ENCODE data around the gene GPR137. TPM values are rescaled to one million over a fixed set of nuclear protein-coding genes. Genes with fewer than 3 reads are reported as not detected.

Gene GPR137, protein sequence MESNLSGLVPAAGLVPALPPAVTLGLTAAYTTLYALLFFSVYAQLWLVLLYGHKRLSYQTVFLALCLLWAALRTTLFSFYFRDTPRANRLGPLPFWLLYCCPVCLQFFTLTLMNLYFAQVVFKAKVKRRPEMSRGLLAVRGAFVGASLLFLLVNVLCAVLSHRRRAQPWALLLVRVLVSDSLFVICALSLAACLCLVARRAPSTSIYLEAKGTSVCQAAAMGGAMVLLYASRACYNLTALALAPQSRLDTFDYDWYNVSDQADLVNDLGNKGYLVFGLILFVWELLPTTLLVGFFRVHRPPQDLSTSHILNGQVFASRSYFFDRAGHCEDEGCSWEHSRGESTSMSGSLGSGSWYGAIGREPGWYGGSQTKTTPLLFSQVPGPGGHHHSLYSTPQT
- 57.8 to 64.8 TPM (median 59.2 TPM) in 3 replicates for total RNA-seq
- long read RNA-seq, transcript GPR137-204 (7 exons, 1,596 nt) = major isoform, 20 of 57 reads
- long read RNA-seq, partial matches to known transcripts = 2 of 57 reads
- long read RNA-seq, other reads (novel, unspliced or antisense) = 32 of 57 reads

DNA sequence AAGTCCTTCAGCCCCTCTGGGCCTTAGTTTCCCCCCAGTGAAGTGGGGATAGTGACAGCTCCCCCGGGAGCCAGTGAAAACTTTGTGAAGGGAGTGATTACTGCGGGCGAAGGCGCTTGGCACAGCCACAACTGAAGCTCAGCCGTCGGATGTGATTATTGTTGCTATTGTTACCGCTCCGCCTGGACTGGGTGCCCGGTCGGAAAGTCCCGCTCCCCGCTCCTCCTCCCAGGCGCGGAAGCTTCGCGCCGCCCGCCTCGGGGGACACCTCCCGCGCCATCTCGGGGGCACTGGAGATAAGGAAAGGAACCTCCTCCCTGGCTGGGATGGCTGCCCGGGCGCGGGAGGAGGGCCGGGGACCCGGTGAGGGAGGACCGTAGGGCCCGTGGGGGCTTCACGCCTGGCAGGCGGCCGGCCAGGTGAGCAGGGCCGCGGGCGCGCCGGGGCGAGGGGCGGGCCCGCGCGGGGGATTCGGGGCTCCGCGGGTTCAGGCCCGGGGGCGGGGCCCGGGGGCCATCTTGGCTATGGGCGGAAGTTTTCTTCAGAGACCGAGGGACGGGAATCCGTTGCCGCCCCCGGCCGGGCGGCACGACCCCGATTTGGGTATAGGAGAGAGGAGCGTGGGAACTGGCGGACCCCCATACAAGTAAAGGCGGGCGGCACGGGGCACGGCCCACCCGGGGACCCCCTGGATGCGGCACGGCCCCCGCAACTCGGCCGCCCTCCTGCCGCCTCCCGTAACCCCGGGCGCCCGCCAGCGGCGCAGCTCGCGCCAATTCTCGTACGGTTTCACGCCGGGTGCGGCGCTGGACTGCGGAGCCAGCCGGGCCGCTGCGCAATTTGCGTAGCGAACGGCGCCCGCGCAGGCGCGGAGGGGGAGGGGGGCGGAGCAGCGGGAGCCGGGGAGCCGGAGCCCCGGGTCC lies at the start of gene GPR137:
Gene GPR137 (plus strand): TSS at position 887 of the 923 bp plus-strand sequence. CDS start 677 bp downstream, outside the sequence.
- peaks cover 26% of the 10 kb centered on the region for H3K4me1 Mint-ChIP-seq (ENCODE audit: low read depth)
- DNase-seq (ENCODE audit: low spot score) = no peak
- TF ChIP-seq, protein P1, sequence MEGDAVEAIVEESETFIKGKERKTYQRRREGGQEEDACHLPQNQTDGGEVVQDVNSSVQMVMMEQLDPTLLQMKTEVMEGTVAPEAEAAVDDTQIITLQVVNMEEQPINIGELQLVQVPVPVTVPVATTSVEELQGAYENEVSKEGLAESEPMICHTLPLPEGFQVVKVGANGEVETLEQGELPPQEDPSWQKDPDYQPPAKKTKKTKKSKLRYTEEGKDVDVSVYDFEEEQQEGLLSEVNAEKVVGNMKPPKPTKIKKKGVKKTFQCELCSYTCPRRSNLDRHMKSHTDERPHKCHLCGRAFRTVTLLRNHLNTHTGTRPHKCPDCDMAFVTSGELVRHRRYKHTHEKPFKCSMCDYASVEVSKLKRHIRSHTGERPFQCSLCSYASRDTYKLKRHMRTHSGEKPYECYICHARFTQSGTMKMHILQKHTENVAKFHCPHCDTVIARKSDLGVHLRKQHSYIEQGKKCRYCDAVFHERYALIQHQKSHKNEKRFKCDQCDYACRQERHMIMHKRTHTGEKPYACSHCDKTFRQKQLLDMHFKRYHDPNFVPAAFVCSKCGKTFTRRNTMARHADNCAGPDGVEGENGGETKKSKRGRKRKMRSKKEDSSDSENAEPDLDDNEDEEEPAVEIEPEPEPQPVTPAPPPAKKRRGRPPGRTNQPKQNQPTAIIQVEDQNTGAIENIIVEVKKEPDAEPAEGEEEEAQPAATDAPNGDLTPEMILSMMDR (IDR thresholded peaks at IDR 0.05) = no peak
- no peaks in the 10 kb centered on the region for H3K9me3 Mint-ChIP-seq (ENCODE audit: low read depth)
- H3K36me3 Mint-ChIP-seq (ENCODE audit: low read depth) = peaks cover 6% of the 10 kb centered on the region
- H3K4me3 Mint-ChIP-seq (ENCODE audit: unreplicated experiment) = peak within 1 kb of the TSS; percentile 80
- H3K27ac Mint-ChIP-seq (ENCODE audit: unreplicated experiment) = peak within 1 kb of the TSS; percentile 92
- no peaks in the 10 kb centered on the region for H3K27me3 Mint-ChIP-seq (ENCODE audit: low read depth)

DNA sequence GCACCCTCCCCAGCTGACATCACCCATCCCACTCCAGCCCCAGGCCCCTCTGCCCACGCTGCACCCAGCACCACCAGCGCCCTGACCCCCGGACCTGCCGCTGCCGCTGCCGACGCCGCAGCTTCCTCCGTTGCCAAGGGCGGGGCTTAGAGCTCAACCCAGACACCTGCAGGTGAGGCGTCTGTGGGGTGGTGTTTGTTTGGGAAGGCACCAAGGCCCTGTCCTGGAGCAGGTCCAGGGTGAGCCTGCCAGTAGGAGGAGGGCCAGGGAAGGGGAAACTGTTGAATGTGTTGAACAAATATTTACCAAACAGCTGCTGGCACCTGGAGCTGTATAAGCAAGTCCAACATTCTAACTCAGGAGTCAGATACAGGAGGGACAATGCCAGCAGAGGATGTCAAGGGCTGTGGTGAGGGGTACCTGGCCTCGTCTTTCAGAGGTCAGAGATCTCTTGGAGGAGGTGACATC lies 48.1 kb upstream of the GPR137 start:
- DNase-seq (ENCODE audit: low spot score) = peak; percentile 90
- Mint-ChIP-seq H3K36me3 (ENCODE audit: low read depth) (peaks cover 7% of the 10 kb centered on the region), H3K9me3 (ENCODE audit: low read depth) (no peaks in the 10 kb centered on the region), H3K4me3 (ENCODE audit: unreplicated experiment) (no peak overlapping the region), H3K4me1 (ENCODE audit: low read depth) (peaks cover 36% of the 10 kb centered on the region), H3K27ac (ENCODE audit: unreplicated experiment) (no peak overlapping the region), H3K27me3 (ENCODE audit: low read depth) (no peaks in the 10 kb centered on the region)
- TF ChIP-seq, protein P1 (IDR thresholded peaks at IDR 0.05) = no peak

DNA sequence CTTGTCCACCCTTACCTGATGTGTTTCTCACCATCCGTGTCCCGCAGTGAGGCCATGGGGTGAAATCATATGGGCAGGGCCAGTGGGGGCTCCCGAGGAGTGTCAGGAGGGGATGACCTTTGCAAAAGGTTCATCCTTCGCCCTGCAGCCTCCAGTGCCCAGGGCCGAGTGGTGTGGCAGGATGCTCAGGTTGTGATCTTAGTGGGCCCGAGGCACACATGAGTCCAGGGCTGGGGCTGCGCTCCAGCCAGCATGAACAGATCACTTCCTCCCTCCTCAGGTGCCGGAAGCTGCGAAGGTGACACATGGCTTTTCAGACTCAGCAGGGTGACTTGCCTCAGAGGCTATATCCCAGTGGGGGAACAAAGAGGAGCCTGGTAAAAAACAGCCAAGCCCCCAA lies 47.6 kb upstream of the GPR137 start:
- H3K36me3 Mint-ChIP-seq (ENCODE audit: low read depth) = peaks cover 7% of the 10 kb centered on the region
- H3K27ac Mint-ChIP-seq (ENCODE audit: unreplicated experiment) = peak overlapping the region; percentile 65
- H3K4me3 Mint-ChIP-seq (ENCODE audit: unreplicated experiment) = no peak overlapping the region

DNA sequence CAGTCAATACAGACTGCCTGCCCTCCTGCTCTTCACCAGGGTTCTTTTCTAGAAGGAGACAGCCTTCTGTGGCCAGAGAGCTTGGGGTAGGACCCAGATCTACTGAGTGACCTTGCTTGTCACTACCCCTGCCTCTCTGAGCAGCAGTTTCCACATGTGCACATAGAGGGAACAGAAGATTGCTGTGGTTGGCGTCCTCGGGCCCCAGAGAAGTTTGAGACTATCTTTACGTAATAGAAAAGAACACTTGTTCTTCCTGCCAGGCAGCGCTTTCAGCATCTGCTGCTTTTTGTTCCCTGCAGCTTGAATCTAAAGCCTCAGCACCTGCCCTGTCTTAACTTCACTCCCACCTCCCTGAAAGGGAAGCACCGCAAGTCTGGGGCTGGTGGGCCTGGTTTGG lies 46.6 kb upstream of the GPR137 start:
- Mint-ChIP-seq H3K27me3 (ENCODE audit: low read depth) (no peaks in the 10 kb centered on the region), H3K36me3 (ENCODE audit: low read depth) (peaks cover 12% of the 10 kb centered on the region), H3K27ac (ENCODE audit: unreplicated experiment) (peak overlapping the region; percentile 15), H3K9me3 (ENCODE audit: low read depth) (no peaks in the 10 kb centered on the region), H3K4me3 (ENCODE audit: unreplicated experiment) (no peak overlapping the region), H3K4me1 (ENCODE audit: low read depth) (peaks cover 37% of the 10 kb centered on the region)
- no peak for DNase-seq (ENCODE audit: low spot score)
- TF ChIP-seq, protein P1 (IDR thresholded peaks at IDR 0.05) = no peak

More for the DNA sequence above, 47.6 kb upstream of the GPR137 start:
- Mint-ChIP-seq H3K27me3 (ENCODE audit: low read depth) (no peaks in the 10 kb centered on the region), H3K9me3 (ENCODE audit: low read depth) (no peaks in the 10 kb centered on the region), H3K4me1 (ENCODE audit: low read depth) (peaks cover 36% of the 10 kb centered on the region)
- no peak for DNase-seq (ENCODE audit: low spot score)
- TF ChIP-seq, protein P1 (IDR thresholded peaks at IDR 0.05) = no peak

Data from chondrocyte (in vitro differentiated cells).